ENCODE data around the gene PSMB11.

The PSMB11 gene

GRCh38 chr14:23021889-23022442 lies 20.0 kb upstream of the PSMB11 start:
- no peaks in the 10 kb centered on the region for H3F3A ChIP-seq (ENCODE audit: low read depth)
- no peak overlapping the region for H2AFZ ChIP-seq (ENCODE audit: low read length)
- H3K4me2 ChIP-seq (ENCODE audit: low read depth, low read length, poor library complexity, severe bottlenecking) = no peak overlapping the region
- TF ChIP-seq EZH2phosphoT487 (IDR thresholded peaks at IDR 0.05; ENCODE audit: borderline replicate concordance) = no peak
- no peak for TF ChIP-seq CTCF (conservative IDR thresholded peaks at IDR 0.05; ENCODE audit: low read length)
- no peak overlapping the region for H3K4me3 ChIP-seq (ENCODE audit: low read length, poor library complexity, severe bottlenecking)
- peaks cover 15% of the 10 kb centered on the region for H3K4me1 ChIP-seq (ENCODE audit: insufficient read depth, low read length, poor library complexity, severe bottlenecking)
- no peaks in the 10 kb centered on the region for H3K79me2 ChIP-seq (ENCODE audit: insufficient read depth, low read length)
- H3K36me3 ChIP-seq (ENCODE audit: insufficient read depth, low read length) = no peaks in the 10 kb centered on the region; the same call in 1 of the 2 replicates
- H3K9ac ChIP-seq (ENCODE audit: low read depth, low read length, poor library complexity, severe bottlenecking) = no peak overlapping the region
- no peaks in the 10 kb centered on the region for H3K9me2 ChIP-seq (replicated peaks; ENCODE audit: low read depth, low read length)
- no peaks in the 10 kb centered on the region for H3K27me3 ChIP-seq (ENCODE audit: insufficient read depth, low read length, poor library complexity, severe bottlenecking)
- H4K20me1 ChIP-seq (ENCODE audit: insufficient read depth, low read length, poor library complexity, severe bottlenecking) = no peaks in the 10 kb centered on the region
- H3K9me3 ChIP-seq (ENCODE audit: insufficient read depth, low read depth, low read length) = no peaks in the 10 kb centered on the region

GRCh38 chr14:23023022-23023794 lies 18.8 kb upstream of the PSMB11 start:
- H3K79me2 ChIP-seq (ENCODE audit: insufficient read depth, low read length) = no peaks in the 10 kb centered on the region
- H3K9ac ChIP-seq (ENCODE audit: low read depth, low read length, poor library complexity, severe bottlenecking) = no peak overlapping the region
- H3K36me3 ChIP-seq (ENCODE audit: insufficient read depth, low read length) = no peaks in the 10 kb centered on the region; the same call in 1 of the 2 replicates

GRCh38 chr14:23023795-23024152 lies 18.2 kb upstream of the PSMB11 start:
- H3K4me3 ChIP-seq (ENCODE audit: low read length, poor library complexity, severe bottlenecking) = no peak overlapping the region
- no peaks in the 10 kb centered on the region for H3K9me2 ChIP-seq (replicated peaks; ENCODE audit: low read depth, low read length)
- no peaks in the 10 kb centered on the region for H3K9me3 ChIP-seq (ENCODE audit: insufficient read depth, low read depth, low read length)
- H4K20me1 ChIP-seq (ENCODE audit: insufficient read depth, low read length, poor library complexity, severe bottlenecking) = peaks cover 7% of the 10 kb centered on the region
- H3K4me1 ChIP-seq (ENCODE audit: insufficient read depth, low read length, poor library complexity, severe bottlenecking) = peaks cover 22% of the 10 kb centered on the region
- no peak overlapping the region for H3K4me2 ChIP-seq (ENCODE audit: low read depth, low read length, poor library complexity, severe bottlenecking)
- no peak overlapping the region for H3K9ac ChIP-seq (ENCODE audit: low read depth, low read length, poor library complexity, severe bottlenecking)
- H3K36me3 ChIP-seq (ENCODE audit: insufficient read depth, low read length) = no peaks in the 10 kb centered on the region; the same call in 1 of the 2 replicates
- H3K27me3 ChIP-seq (ENCODE audit: insufficient read depth, low read length, poor library complexity, severe bottlenecking) = no peaks in the 10 kb centered on the region
- TF ChIP-seq EZH2phosphoT487 (IDR thresholded peaks at IDR 0.05; ENCODE audit: borderline replicate concordance) (no peak), CTCF (conservative IDR thresholded peaks at IDR 0.05; ENCODE audit: low read length) (no peak)
- H2AFZ ChIP-seq (ENCODE audit: low read length) = no peak overlapping the region
- no peaks in the 10 kb centered on the region for H3F3A ChIP-seq (ENCODE audit: low read depth)
- no peaks in the 10 kb centered on the region; the same call in 1 of the 2 replicates for H3K79me2 ChIP-seq (ENCODE audit: insufficient read depth, low read length)

More at GRCh38 chr14:23023022-23023794, 18.8 kb upstream of the PSMB11 start:
- TF ChIP-seq EZH2phosphoT487 (IDR thresholded peaks at IDR 0.05; ENCODE audit: borderline replicate concordance) = no peak
- TF ChIP-seq CTCF (conservative IDR thresholded peaks at IDR 0.05; ENCODE audit: low read length) = no peak
- H3F3A ChIP-seq (ENCODE audit: low read depth) = no peaks in the 10 kb centered on the region
- H3K4me1 ChIP-seq (ENCODE audit: insufficient read depth, low read length, poor library complexity, severe bottlenecking) = peaks cover 17% of the 10 kb centered on the region
- no peak overlapping the region for H2AFZ ChIP-seq (ENCODE audit: low read length)
- H3K4me3 ChIP-seq (ENCODE audit: low read length, poor library complexity, severe bottlenecking) = no peak overlapping the region
- no peaks in the 10 kb centered on the region for H3K27me3 ChIP-seq (ENCODE audit: insufficient read depth, low read length, poor library complexity, severe bottlenecking)
- no peak overlapping the region for H3K4me2 ChIP-seq (ENCODE audit: low read depth, low read length, poor library complexity, severe bottlenecking)
- no peaks in the 10 kb centered on the region for H3K9me2 ChIP-seq (replicated peaks; ENCODE audit: low read depth, low read length)
- no peaks in the 10 kb centered on the region for H3K9me3 ChIP-seq (ENCODE audit: insufficient read depth, low read depth, low read length)
- H4K20me1 ChIP-seq (ENCODE audit: insufficient read depth, low read length, poor library complexity, severe bottlenecking) = peaks cover 2% of the 10 kb centered on the region
